ENCODE results near the gene CACNA1E. TPM values are rescaled to one million over a fixed set of nuclear protein-coding genes. Genes with fewer than 3 reads are reported as not detected.

The CACNA1E gene
- total and polyA plus RNA-seq, 2 of the 4 experiments (the other 2 are of a cell fraction), result not detected

DNA sequence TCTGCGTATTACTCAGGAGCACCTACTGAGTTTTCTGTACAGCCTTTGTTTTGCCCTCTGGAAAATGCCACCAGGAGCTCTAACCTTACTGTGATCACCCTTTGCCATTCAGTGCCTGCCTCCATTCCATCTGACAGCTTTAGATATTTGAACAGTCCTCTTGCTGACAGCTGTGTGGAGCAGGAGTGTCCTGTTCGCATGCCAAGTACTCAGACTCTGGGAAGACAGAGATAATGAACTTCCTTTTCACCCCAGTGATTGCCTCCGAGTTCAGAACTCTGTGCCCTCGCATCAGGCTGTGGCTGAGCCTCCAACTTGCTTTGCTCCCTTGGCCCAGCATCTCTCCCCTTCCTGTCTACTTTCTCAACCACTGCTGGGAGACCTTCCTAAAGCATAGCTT is 74.0 kb downstream of the CACNA1E start:
- no TSS peak for BruUV-seq (replicated peaks)
- Histone ChIP-seq H4K91ac (ENCODE audit: insufficient read depth, low read depth, low read length) (no peak overlapping the region), H3K9ac (ENCODE audit: low read depth, low read length) (no peak overlapping the region), H2BK20ac (ENCODE audit: low read depth, low read length) (no peak overlapping the region), H3K18ac (ENCODE audit: low read depth, low read length) (no peak overlapping the region), H3K4ac (ENCODE audit: low read depth, low read length) (no peak overlapping the region), H2AK5ac (ENCODE audit: low read depth, low read length) (no peak overlapping the region), H3K14ac (replicated peaks; ENCODE audit: low read depth, low read length) (no peak overlapping the region), H3K9me3 (ENCODE audit: control insufficient read depth, insufficient read depth, low read length) (no peaks in the 10 kb centered on the region), H4K8ac (ENCODE audit: low read depth in 2 of 2, low read length in 2 of 2) (no peak overlapping the region), H3K4me3 (ENCODE audit: insufficient read depth, low read depth, low read length) (no peak overlapping the region), H3K9me1 (ENCODE audit: insufficient read depth, low read length) (no peaks in the 10 kb centered on the region), H4K5ac (ENCODE audit: low read depth, low read length) (no peak overlapping the region), H2BK15ac (ENCODE audit: low read depth, low read length) (no peak overlapping the region), H3K79me1 (ENCODE audit: low read depth in 1 of 2, low read length in 2 of 2) (no peaks in the 10 kb centered on the region), H2BK120ac (ENCODE audit: low read depth, low read length) (no peak overlapping the region), H3K56ac (ENCODE audit: extremely low read depth, insufficient read depth, low read length) (no peak overlapping the region), H3K4me2 (ENCODE audit: low read depth, low read length) (no peak overlapping the region), H3K27ac (ENCODE audit: insufficient read depth, low read length) (no peak overlapping the region), H3K36me3 (ENCODE audit: control insufficient read depth, insufficient read depth, low read length) (no peaks in the 10 kb centered on the region), H3K27me3 (ENCODE audit: control insufficient read depth, insufficient read depth, low read length) (no peaks in the 10 kb centered on the region), H2AK9ac (replicated peaks; ENCODE audit: low read depth, low read length, poor library complexity) (peak overlapping the region; percentile 72), H4K20me1 (ENCODE audit: insufficient read depth, low read length) (no peaks in the 10 kb centered on the region), H2BK5ac (ENCODE audit: low read depth, low read length, poor library complexity, severe bottlenecking) (no peak overlapping the region), H3K23ac (ENCODE audit: low read depth, low read length) (no peak overlapping the region), H2AFZ (replicated peaks; ENCODE audit: low read length, poor library complexity) (no peak overlapping the region), H3K4me1 (ENCODE audit: control insufficient read depth, insufficient read depth, low read length) (no peaks in the 10 kb centered on the region)
- dilution Hi-C loops (cut with HindIII; ENCODE audit: low sequenced_read_pairs, unreplicated experiment) (no loop called here), intact Hi-C loops (cut with micrococcal nuclease) (no loop called here), in situ Hi-C loops (cut with MboI; ENCODE audit: low sequenced_read_pairs) (no loop called here)
- WGBS, 2 experiments (ENCODE audit: extremely low coverage in 2 of 2, insufficient read length in 1 of 2), result 6% methylated on average over 3 of the region's 4 CpGs; no CpG with 5 or more reads in 1 of the 2 experiments
- DNase-seq (no peak), ATAC-seq (ENCODE audit: low read depth) (no peak)
- TF ChIP-seq, protein P1, sequence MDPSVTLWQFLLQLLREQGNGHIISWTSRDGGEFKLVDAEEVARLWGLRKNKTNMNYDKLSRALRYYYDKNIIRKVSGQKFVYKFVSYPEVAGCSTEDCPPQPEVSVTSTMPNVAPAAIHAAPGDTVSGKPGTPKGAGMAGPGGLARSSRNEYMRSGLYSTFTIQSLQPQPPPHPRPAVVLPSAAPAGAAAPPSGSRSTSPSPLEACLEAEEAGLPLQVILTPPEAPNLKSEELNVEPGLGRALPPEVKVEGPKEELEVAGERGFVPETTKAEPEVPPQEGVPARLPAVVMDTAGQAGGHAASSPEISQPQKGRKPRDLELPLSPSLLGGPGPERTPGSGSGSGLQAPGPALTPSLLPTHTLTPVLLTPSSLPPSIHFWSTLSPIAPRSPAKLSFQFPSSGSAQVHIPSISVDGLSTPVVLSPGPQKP (IDR thresholded peaks at IDR 0.05; ENCODE audit: borderline replicate concordance, low read depth, low read length), result no peak
- TF ChIP-seq, protein P2, sequence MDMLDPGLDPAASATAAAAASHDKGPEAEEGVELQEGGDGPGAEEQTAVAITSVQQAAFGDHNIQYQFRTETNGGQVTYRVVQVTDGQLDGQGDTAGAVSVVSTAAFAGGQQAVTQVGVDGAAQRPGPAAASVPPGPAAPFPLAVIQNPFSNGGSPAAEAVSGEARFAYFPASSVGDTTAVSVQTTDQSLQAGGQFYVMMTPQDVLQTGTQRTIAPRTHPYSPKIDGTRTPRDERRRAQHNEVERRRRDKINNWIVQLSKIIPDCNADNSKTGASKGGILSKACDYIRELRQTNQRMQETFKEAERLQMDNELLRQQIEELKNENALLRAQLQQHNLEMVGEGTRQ (IDR thresholded peaks at IDR 0.05; ENCODE audit: low read depth, low read length), result no peak
- TF ChIP-seq RCOR1 (IDR thresholded peaks at IDR 0.05; ENCODE audit: insufficient replicate concordance, low read length) (no peak), NFE2L2 (IDR thresholded peaks at IDR 0.05; ENCODE audit: low read depth, low read length) (no peak), MXI1 (IDR thresholded peaks at IDR 0.05; ENCODE audit: borderline replicate concordance, low read depth, low read length) (no peak), SMC3 (IDR thresholded peaks at IDR 0.05; ENCODE audit: low read depth, low read length) (no peak), MAZ (IDR thresholded peaks at IDR 0.05; ENCODE audit: borderline replicate concordance, low read depth, low read length) (no peak), MAFK (IDR thresholded peaks at IDR 0.05; ENCODE audit: low read depth, low read length) (no peak), FOS (IDR thresholded peaks at IDR 0.05; ENCODE audit: low read depth, low read length) (no peak), CEBPB (IDR thresholded peaks at IDR 0.05; ENCODE audit: low read depth, low read length) (no peak), CHD1 (IDR thresholded peaks at IDR 0.05; ENCODE audit: low read depth, low read length) (no peak)
- TF ChIP-seq, protein P3, sequence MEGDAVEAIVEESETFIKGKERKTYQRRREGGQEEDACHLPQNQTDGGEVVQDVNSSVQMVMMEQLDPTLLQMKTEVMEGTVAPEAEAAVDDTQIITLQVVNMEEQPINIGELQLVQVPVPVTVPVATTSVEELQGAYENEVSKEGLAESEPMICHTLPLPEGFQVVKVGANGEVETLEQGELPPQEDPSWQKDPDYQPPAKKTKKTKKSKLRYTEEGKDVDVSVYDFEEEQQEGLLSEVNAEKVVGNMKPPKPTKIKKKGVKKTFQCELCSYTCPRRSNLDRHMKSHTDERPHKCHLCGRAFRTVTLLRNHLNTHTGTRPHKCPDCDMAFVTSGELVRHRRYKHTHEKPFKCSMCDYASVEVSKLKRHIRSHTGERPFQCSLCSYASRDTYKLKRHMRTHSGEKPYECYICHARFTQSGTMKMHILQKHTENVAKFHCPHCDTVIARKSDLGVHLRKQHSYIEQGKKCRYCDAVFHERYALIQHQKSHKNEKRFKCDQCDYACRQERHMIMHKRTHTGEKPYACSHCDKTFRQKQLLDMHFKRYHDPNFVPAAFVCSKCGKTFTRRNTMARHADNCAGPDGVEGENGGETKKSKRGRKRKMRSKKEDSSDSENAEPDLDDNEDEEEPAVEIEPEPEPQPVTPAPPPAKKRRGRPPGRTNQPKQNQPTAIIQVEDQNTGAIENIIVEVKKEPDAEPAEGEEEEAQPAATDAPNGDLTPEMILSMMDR (conservative IDR thresholded peaks at IDR 0.05; ENCODE audit: low read depth, low read length), result no peak
- ChIA-PET CTCF (no interaction called here), POLR2A (ENCODE audit: unreplicated experiment) (no interaction called here)

All from IMR-90 (cell line).